GM12873 (cell line): Measurements from ENCODE around the gene CORO7.

Source experiments
- CTCF ChIP-seq: IDR thresholded peaks from 2 replicates; pipeline ENCODE4 v1.5.1; 2012; ENCODE audit warnings: low read depth, mild to moderate bottlenecking, moderate library complexity, low read length, control low read depth; ENCODE audit not compliant: insufficient read depth; ENCODE audit errors: missing control alignments

The CORO7 gene

GRCh38 chr16:4318967-4319366 lies 97.4 kb downstream of the CORO7 start:
- no peak for TF ChIP-seq CTCF

GRCh38 chr16:4318451-4318910 lies 97.9 kb downstream of the CORO7 start:
- no peak for TF ChIP-seq CTCF

- TF ChIP-seq CTCF, result no peak
These were observed 98.6 kb downstream of the CORO7 start for GRCh38 chr16:4317532-4318450.

GRCh38 chr16:4316864-4317531 lies 99.4 kb downstream of the CORO7 start:
- TF ChIP-seq CTCF, result no peak

GRCh38 chr16:4316108-4316863 lies 100.1 kb downstream of the CORO7 start:
- TF ChIP-seq CTCF, result no peak

- no peak for TF ChIP-seq CTCF
These were observed 100.9 kb downstream of the CORO7 start, which contains the start of gene GLIS2 for GRCh38 chr16:4315186-4316107. GLIS2 (plus strand) TSS chr16:4316067; CDS start chr16:4332281, 16,214 bp downstream.
